ENCODE measurements around the gene SLC38A9.

DNA sequence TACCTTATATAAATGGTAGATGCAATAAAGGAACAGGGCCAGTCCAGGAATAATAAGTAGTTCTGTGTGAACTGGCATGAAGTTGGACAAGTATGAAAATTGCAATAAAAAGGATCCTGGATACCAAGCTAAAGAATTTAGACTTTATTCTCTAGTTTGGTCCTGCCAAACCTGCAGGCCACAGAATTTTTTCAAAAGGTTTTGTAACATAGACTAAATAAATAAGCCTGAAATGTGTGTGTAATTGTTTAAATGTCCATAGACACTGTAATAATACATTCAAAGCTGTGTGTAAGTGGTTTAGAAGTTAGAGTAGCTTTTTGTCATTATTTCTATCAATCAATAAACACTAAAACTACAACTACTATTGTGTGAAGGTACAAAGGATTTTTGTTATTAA lies 101.6 kb downstream of the SLC38A9 start:
- TF ChIP-seq EZH2 (IDR thresholded peaks at IDR 0.05; ENCODE audit: insufficient read depth, poor library complexity, severe bottlenecking) (no peak), EZH2phosphoT487 (IDR thresholded peaks at IDR 0.05; ENCODE audit: insufficient read depth, low read depth) (no peak)

All from GM23248 (cell line).